Colonic mucosa (tissue), 4 donors: ENCODE data around the gene NUP62. TPM values are rescaled to one million over a fixed set of nuclear protein-coding genes. Genes with fewer than 3 reads are reported as not detected.

Source experiments
- DNase-seq: peaks from one replicate; pipeline ENCODE4 v3.0.0-alpha.2; 2020
- H3K27ac ChIP-seq: fragments of 200-600 bp; one replicate; pipeline ENCODE4 v1.8.0; 2021
- H3K27me3 ChIP-seq: fragments of 200-600 bp; one replicate; pipeline ENCODE4 v1.8.0; 2021
- H3K36me3 ChIP-seq: fragments of 200-600 bp; one replicate; pipeline ENCODE4 v1.8.0; 2021
- H3K4me1 ChIP-seq: fragments of 200-600 bp; one replicate; pipeline ENCODE4 v1.8.0; 2021; ENCODE audit warnings: mild to moderate bottlenecking
- H3K4me3 ChIP-seq: fragments of 200-600 bp; one replicate; pipeline ENCODE4 v1.8.0; 2021
- H3K9ac ChIP-seq, 2 donors: one replicate each; pipeline ENCODE4 v1.7.0; 2013; ENCODE audit warnings: control low read depth in 2 of 2, low read depth in 2 of 2, low read length in 2 of 2
- H3K9me3 ChIP-seq: fragments of 200-600 bp; one replicate; pipeline ENCODE4 v1.8.0; 2021
- intact Hi-C: fragments of 100-400 bp; cut with DNase I; formaldehyde crosslinking; loops from one replicate; pipeline ENCODE4 v1.14.1; 2022
- total RNA-seq, 2 donors: library from RNA; stranded (reverse); fragmentation: NEBNext Ultra II Directional in 1 of 2; extraction: Animal tissue kit (Norgen Biotek cat#: 25700) in 1 of 2; gene quantifications; one replicate each; pipeline ENCODE4 v1.2.1, GENCODE V29; 2021
- TF ChIP-seq, protein P1 (sequence below): fragments of 200-600 bp; IDR thresholded peaks from one replicate; pipeline ENCODE4 v1.8.0; 2022; ENCODE audit warnings: antibody characterized with exemption, mild to moderate bottlenecking
- donor health status: healthy.
- donor health status: DM: no; HTN: no; CAD: no.
- donor health status: DM: no; HTN: no; CAD: no.

The NUP62 gene
- total RNA-seq, 2 donors from 2014 or later = 34.8 to 59.8 TPM

- intact Hi-C loops = loop anchor here (10.0 kb wide), 1 partner anchor 46 kb away; the partner anchor contains the start of genes FUZ and MED25
- Histone ChIP-seq H3K9ac (no peak overlapping the region), H3K9me3 (no peaks in the 10 kb centered on the region), H3K27me3 (no peaks in the 10 kb centered on the region), H3K36me3 (peaks cover 11% of the 10 kb centered on the region), H3K4me3 (no peak overlapping the region), H3K4me1 (peaks cover 5% of the 10 kb centered on the region), H3K27ac (no peak overlapping the region)
- TF ChIP-seq, protein P1, sequence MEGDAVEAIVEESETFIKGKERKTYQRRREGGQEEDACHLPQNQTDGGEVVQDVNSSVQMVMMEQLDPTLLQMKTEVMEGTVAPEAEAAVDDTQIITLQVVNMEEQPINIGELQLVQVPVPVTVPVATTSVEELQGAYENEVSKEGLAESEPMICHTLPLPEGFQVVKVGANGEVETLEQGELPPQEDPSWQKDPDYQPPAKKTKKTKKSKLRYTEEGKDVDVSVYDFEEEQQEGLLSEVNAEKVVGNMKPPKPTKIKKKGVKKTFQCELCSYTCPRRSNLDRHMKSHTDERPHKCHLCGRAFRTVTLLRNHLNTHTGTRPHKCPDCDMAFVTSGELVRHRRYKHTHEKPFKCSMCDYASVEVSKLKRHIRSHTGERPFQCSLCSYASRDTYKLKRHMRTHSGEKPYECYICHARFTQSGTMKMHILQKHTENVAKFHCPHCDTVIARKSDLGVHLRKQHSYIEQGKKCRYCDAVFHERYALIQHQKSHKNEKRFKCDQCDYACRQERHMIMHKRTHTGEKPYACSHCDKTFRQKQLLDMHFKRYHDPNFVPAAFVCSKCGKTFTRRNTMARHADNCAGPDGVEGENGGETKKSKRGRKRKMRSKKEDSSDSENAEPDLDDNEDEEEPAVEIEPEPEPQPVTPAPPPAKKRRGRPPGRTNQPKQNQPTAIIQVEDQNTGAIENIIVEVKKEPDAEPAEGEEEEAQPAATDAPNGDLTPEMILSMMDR = no peak
- no peak for DNase-seq
These were observed 68.8 kb downstream of the NUP62 start for GRCh38 chr19:49860336-49861102.

DNA sequence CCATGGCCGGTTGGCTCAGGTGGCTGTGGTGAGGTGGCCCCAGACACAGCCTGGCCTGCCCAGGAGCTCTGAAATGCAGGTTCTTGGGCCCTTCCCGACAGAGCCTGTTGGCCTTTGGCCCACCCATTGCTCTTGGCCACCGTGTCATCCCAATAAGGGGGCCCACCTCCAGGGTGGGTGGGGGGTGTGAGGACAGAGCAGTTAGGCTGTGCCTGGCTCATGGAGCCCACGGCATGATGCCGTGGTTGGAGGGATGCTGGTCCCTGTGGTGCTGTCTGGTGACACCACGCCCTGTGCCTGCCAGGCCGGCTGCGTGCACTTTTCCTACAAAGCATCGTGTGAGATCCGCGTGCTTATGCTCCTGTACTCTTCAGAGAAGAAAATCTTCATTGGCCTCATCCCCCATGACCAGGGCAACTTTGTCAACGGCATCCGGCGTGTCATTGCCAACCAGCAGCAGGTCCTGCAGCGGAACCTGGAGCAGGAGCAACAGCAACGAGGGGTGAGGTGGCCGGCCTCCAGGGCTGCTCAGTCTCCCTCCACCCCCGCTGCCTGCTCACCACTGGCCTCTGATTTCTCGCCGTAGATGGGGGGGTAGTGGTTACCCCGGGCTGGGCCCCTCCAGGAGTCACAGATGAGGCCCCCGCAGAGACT is 69.5 kb downstream of the NUP62 start:
- H3K4me1 ChIP-seq = peaks cover under 1% of the 10 kb centered on the region
- H3K36me3 ChIP-seq = peaks cover 11% of the 10 kb centered on the region
- no peak overlapping the region for H3K27ac ChIP-seq
- DNase-seq = no peak
- intact Hi-C loops = loop anchor here (10.0 kb wide), 1 partner anchor 45 kb away; the partner anchor contains the start of genes FUZ and MED25
- H3K4me3 ChIP-seq = no peak overlapping the region
- no peaks in the 10 kb centered on the region for H3K9me3 ChIP-seq
- H3K27me3 ChIP-seq = no peaks in the 10 kb centered on the region
- TF ChIP-seq, protein P1 = no peak
- H3K9ac ChIP-seq = no peak overlapping the region

DNA sequence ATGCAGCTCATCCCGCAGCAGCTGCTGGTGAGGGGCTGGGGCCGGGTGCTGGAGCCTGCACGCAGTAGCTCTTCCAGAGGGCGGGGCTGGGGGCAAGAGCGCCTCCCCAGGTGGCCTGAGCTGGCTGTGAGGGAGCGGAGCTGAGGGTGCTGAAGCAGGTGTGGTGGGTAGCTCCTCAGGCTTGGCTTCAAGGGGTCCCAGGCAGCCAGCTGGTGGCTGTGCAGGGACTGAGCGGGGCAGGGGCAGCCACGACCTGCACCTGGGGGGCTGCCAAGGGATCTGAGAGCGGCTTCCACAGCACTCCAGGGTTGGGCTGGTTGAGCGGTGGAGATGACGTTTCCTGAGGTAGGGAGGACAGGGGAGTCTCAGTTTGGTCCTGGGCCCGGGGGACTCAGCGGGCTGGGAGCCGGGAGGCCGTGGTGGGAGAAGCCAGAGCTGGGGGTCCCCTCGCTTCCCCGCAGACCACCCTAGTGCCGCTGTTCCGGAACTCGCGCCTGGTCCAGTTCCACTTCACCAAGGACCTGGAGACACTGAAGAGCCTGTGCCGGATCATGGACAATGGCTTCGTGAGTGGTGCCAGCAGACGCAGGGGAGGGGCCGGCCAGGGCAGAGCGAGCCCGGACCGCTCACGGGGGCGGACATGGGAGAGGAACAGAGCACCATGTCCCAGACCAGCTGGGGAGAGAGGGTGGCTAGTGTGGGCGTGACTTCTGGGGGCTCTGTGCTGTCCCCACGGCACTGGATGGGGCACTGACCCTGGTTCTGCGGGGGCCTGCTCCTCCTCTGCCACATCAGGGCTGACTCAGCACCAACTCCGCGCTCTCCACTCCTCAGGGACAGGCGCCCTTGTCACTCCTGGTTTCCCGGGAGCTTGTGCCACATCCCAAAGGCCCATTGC is 71.0 kb downstream of the NUP62 start:
- no peaks in the 10 kb centered on the region for H3K4me1 ChIP-seq
- peaks cover 11% of the 10 kb centered on the region for H3K36me3 ChIP-seq

GRCh38 chr19:49857838-49858087 is 71.5 kb downstream of the NUP62 start:
- no peak for DNase-seq
- no peak overlapping the region for H3K9ac ChIP-seq
- H3K4me1 ChIP-seq = peaks cover 3% of the 10 kb centered on the region
- intact Hi-C loops = no loop called here
- peaks cover 11% of the 10 kb centered on the region for H3K36me3 ChIP-seq
- no peak overlapping the region for H3K27ac ChIP-seq
- H3K9me3 ChIP-seq = no peaks in the 10 kb centered on the region
- H3K4me3 ChIP-seq = no peak overlapping the region
- TF ChIP-seq, protein P1 = no peak
- no peaks in the 10 kb centered on the region for H3K27me3 ChIP-seq

More for the DNA sequence above, 71.0 kb downstream of the NUP62 start:
- no peaks in the 10 kb centered on the region for H3K27me3 ChIP-seq
- H3K4me3 ChIP-seq = no peak overlapping the region
- no peak for DNase-seq
- no peak overlapping the region for H3K9ac ChIP-seq
- no peaks in the 10 kb centered on the region for H3K9me3 ChIP-seq
- TF ChIP-seq, protein P1 = no peak
- H3K27ac ChIP-seq = no peak overlapping the region
- intact Hi-C loops = no loop called here

DNA sequence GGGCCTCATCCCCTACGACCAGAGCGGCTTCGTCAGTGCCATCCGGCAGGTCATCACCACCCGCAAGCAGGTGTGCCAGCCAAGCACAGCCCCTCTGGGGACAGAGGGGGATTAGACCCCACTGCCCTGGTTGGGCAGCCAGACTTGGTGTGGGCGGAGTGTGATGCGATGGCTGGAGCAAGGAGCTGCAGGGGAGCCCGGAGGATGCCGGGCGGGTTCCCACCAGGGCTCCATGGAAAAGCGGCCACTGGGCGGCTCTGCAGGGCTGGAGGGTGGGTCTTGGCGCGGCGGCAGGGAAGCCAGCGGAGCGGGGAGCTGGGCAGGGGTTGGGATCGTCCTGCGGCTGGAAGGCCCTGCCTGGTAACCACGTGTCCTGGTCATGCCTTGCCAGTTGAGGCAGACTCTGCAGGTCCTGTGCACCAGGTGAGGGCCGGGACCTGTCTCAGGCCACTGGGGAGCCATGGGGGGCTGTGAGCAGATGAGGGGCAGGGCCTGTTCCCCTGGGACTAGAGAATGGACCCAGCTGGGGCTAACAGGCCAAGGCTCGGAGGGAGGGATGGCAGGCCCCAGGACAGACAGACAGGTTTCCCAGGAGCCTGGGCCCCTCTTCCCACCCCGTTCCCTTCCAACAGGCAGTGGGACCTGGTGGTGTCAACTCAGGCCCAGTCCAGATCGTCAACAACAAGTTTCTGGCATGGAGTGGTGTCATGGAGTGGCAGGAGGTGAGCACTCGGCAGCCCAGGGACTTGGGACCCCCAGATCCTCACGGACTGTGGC is 72.1 kb downstream of the NUP62 start:
- Histone ChIP-seq H3K4me3 (no peak overlapping the region), H3K27ac (no peak overlapping the region), H3K36me3 (peaks cover 11% of the 10 kb centered on the region), H3K9ac (no peak overlapping the region), H3K27me3 (no peaks in the 10 kb centered on the region), H3K4me1 (peaks cover 7% of the 10 kb centered on the region), H3K9me3 (no peaks in the 10 kb centered on the region)
- TF ChIP-seq, protein P1 = no peak
- DNase-seq = no peak
- intact Hi-C loops = no loop called here
